DND-41 (cell line): Measurements from ENCODE around the gene NTN5.

Experiments used
- ATAC-seq: fragments of 200-7000 bp; cut with Tn5 transposase; 3 replicates; pipeline ENCODE4 v1.9.1; 2021; ENCODE audit warnings: low read depth; ENCODE audit not compliant: insufficient read depth
- DNase-seq: peaks from one replicate; pipeline ENCODE4 v3.0.0-alpha.2; 2020
- H2AFZ ChIP-seq: 2 replicates; pipeline ENCODE4 v1.6.0; 2012; ENCODE audit warnings: low read depth, low read length
- H3K27ac ChIP-seq: 2 replicates; pipeline ENCODE4 v1.5.1; 2012; ENCODE audit warnings: low read length, inconsistent platforms
- H3K27me3 ChIP-seq: fragments of 200-600 bp; sonication (generic); 2 replicates; pipeline ENCODE4 v1.6.0; 2012; ENCODE audit warnings: low read length, mild to moderate bottlenecking, inconsistent platforms; ENCODE audit not compliant: insufficient read depth, poor library complexity
- H3K36me3 ChIP-seq: 2 replicates; pipeline ENCODE4 v1.5.1; 2012; ENCODE audit warnings: low read length, inconsistent platforms; ENCODE audit not compliant: insufficient read depth
- H3K4me1 ChIP-seq: 2 replicates; pipeline ENCODE4 v1.5.1; 2012; ENCODE audit warnings: mild to moderate bottlenecking, low read length; ENCODE audit not compliant: insufficient read depth
- H3K4me2 ChIP-seq: 2 replicates; pipeline ENCODE4 v1.6.0; 2012; ENCODE audit warnings: mild to moderate bottlenecking, moderate library complexity, low read length, inconsistent platforms; ENCODE audit not compliant: insufficient read depth
- H3K4me3 ChIP-seq, 2 experiments: fragments of 200-600 bp in 1 of 2; shearing (Covaris generic) in 1 of 2; 2 replicates each; pipeline ENCODE4 v1.5.1; 2012 to 2016; ENCODE audit warnings: inconsistent platforms in 2 of 2, low read length in 2 of 2, mild to moderate bottlenecking in 2 of 2, low read depth in 1 of 2, moderate library complexity in 1 of 2
- H3K79me2 ChIP-seq: 2 replicates; pipeline ENCODE4 v1.6.0; 2012; ENCODE audit warnings: low read length, inconsistent platforms; ENCODE audit not compliant: insufficient read depth
- H3K9ac ChIP-seq: 2 replicates; pipeline ENCODE4 v1.6.0; 2012; ENCODE audit warnings: low read depth, mild to moderate bottlenecking, inconsistent platforms, low read length, moderate library complexity
- H3K9me3 ChIP-seq: 2 replicates; pipeline ENCODE4 v1.5.1; 2012; ENCODE audit warnings: low read length, moderate library complexity, mild to moderate bottlenecking, inconsistent platforms; ENCODE audit not compliant: insufficient read depth, severe bottlenecking
- H4K20me1 ChIP-seq: 2 replicates; pipeline ENCODE4 v1.6.0; 2012; ENCODE audit warnings: low read length; ENCODE audit not compliant: insufficient read depth
- CTCF ChIP-seq: IDR thresholded peaks from 2 replicates; pipeline ENCODE4 v1.5.1; 2012; ENCODE audit warnings: borderline replicate concordance, low read length, moderate library complexity, mild to moderate bottlenecking; ENCODE audit not compliant: poor library complexity, severe bottlenecking; ENCODE audit errors: extremely low read depth
- EZH2 ChIP-seq: IDR thresholded peaks from 3 replicates; pipeline ENCODE4 v1.6.1; 2012; ENCODE audit warnings: borderline replicate concordance, low read depth, mild to moderate bottlenecking, moderate library complexity, low read length, inconsistent platforms; ENCODE audit not compliant: severe bottlenecking

NTN5 gene

GRCh38 chr19:48668332-48668731 is 4.5 kb downstream of the NTN5 start:
- Histone ChIP-seq H3K4me1 (no peaks in the 10 kb centered on the region), H3K9ac (no peak overlapping the region), H3K4me2 (no peak overlapping the region), H3K27ac (no peak overlapping the region), H3K79me2 (no peaks in the 10 kb centered on the region), H4K20me1 (no peaks in the 10 kb centered on the region), H3K4me3 (no peak overlapping the region), H3K9me3 (no peaks in the 10 kb centered on the region), H2AFZ (no peak overlapping the region), H3K27me3 (no peaks in the 10 kb centered on the region), H3K36me3 (no peaks in the 10 kb centered on the region)
- TF ChIP-seq EZH2 (no peak), CTCF (no peak)
- DNase-seq (no peak), ATAC-seq (no peak)

- TF ChIP-seq CTCF (no peak), EZH2 (no peak)
- Histone ChIP-seq H3K27me3 (no peaks in the 10 kb centered on the region), H4K20me1 (no peaks in the 10 kb centered on the region), H3K36me3 (no peaks in the 10 kb centered on the region), H2AFZ (no peak overlapping the region), H3K4me1 (peaks cover 11% of the 10 kb centered on the region), H3K4me3 (no peak overlapping the region), H3K79me2 (no peaks in the 10 kb centered on the region), H3K9ac (no peak overlapping the region), H3K9me3 (no peaks in the 10 kb centered on the region), H3K4me2 (no peak overlapping the region), H3K27ac (no peak overlapping the region)
- ATAC-seq (no peak), DNase-seq (no peak)
Observed at GRCh38 chr19:48665786-48666185, 7.0 kb downstream of the NTN5 start.

GRCh38 chr19:48664476-48664875 is 8.3 kb downstream of the NTN5 start:
- no peaks in the 10 kb centered on the region for H3K36me3 ChIP-seq
- H3K27me3 ChIP-seq: no peaks in the 10 kb centered on the region
- TF ChIP-seq EZH2 (no peak), CTCF (no peak)
- peaks cover 20% of the 10 kb centered on the region for H3K4me1 ChIP-seq
- ATAC-seq (no peak), DNase-seq (no peak)
- no peak overlapping the region for H2AFZ ChIP-seq
- H3K79me2 ChIP-seq: no peaks in the 10 kb centered on the region
- no peak overlapping the region for H3K27ac ChIP-seq
- no peaks in the 10 kb centered on the region for H4K20me1 ChIP-seq
- H3K4me2 ChIP-seq: no peak overlapping the region
- no peaks in the 10 kb centered on the region for H3K9me3 ChIP-seq
- H3K4me3 ChIP-seq: no peak overlapping the region
- H3K9ac ChIP-seq: no peak overlapping the region

- no peak for ATAC-seq
- H3K9ac ChIP-seq: no peak overlapping the region
- H4K20me1 ChIP-seq: no peaks in the 10 kb centered on the region
- no peaks in the 10 kb centered on the region for H3K9me3 ChIP-seq
- no peaks in the 10 kb centered on the region for H3K36me3 ChIP-seq
- no peak overlapping the region for H3K4me2 ChIP-seq
- H3K27me3 ChIP-seq: no peaks in the 10 kb centered on the region
- H3K27ac ChIP-seq: no peak overlapping the region
- no peak overlapping the region for H3K4me3 ChIP-seq
- H2AFZ ChIP-seq: no peak overlapping the region
- TF ChIP-seq EZH2 (no peak), CTCF (no peak)
- no peak for DNase-seq
- no peaks in the 10 kb centered on the region for H3K79me2 ChIP-seq
- peaks cover 20% of the 10 kb centered on the region for H3K4me1 ChIP-seq
Observed at GRCh38 chr19:48663667-48664066, 9.2 kb downstream of the NTN5 start.
